GM12878 (cell line): ENCODE measurements around the gene PRKCB.

Experiments
- EGR1 ChIP-seq, 2 experiments: IDR thresholded peaks; 1 replicate in 1 of 2; 2 replicates in 1 of 2; pipeline ENCODE4 v1.6.1; 2011 to 2012; ENCODE audit warnings: low read depth in 2 of 2, low read length in 2 of 2, borderline replicate concordance in 1 of 2, mild to moderate bottlenecking in 1 of 2, moderate library complexity in 1 of 2
- EZH2 ChIP-seq: IDR thresholded peaks from 2 replicates; pipeline ENCODE4 v1.6.1; 2012; ENCODE audit warnings: low read depth, mild to moderate bottlenecking, control low read depth, inconsistent platforms, low read length, borderline replicate concordance; ENCODE audit not compliant: control insufficient read depth
- FOXK2 ChIP-seq: fragments of 450-650 bp; IDR thresholded peaks from 2 replicates; pipeline ENCODE4 v1.6.1; 2017; ENCODE audit warnings: mild to moderate bottlenecking, moderate library complexity
- HDAC6 ChIP-seq: fragments of 200-600 bp; sonication (generic); IDR thresholded peaks from one replicate; pipeline ENCODE4 v1.8.0; 2017; ENCODE audit warnings: antibody characterized with exemption; ENCODE audit not compliant: unreplicated experiment
- TCF12 ChIP-seq: IDR thresholded peaks from 2 replicates; pipeline ENCODE4 v1.6.1; 2011; ENCODE audit warnings: low read depth, mild to moderate bottlenecking, low read length
- ZNF274 ChIP-seq: IDR thresholded peaks from one replicate; pipeline ENCODE4 v1.8.0; 2011; ENCODE audit not compliant: insufficient read length, insufficient read depth
- TF ChIP-seq, protein P1 (sequence below): IDR thresholded peaks from 2 replicates; pipeline ENCODE4 v1.6.1; 2012; ENCODE audit warnings: low read length, inconsistent platforms
- TF ChIP-seq, protein P2 (sequence below): fragments of 450-650 bp; IDR thresholded peaks from 2 replicates; pipeline ENCODE4 v1.6.1; 2016; ENCODE audit warnings: mild to moderate bottlenecking
- TF ChIP-seq, protein P3 (sequence below): IDR thresholded peaks from 2 replicates; pipeline ENCODE4 v1.6.1; 2012; ENCODE audit warnings: low read depth, low read length, improper control_type of control experiment
- TF ChIP-seq, protein P4 (sequence below), 3 experiments: IDR thresholded peaks in 2 of 3; conservative IDR thresholded peaks in 1 of 3; 2 replicates each; pipeline ENCODE4 v1.5.1; 2011; ENCODE audit warnings: low read depth in 3 of 3, low read length in 3 of 3, mild to moderate bottlenecking in 3 of 3, control low read depth in 2 of 3, moderate library complexity in 2 of 3, inconsistent platforms in 1 of 3, mixed read lengths in 1 of 3; ENCODE audit not compliant: control insufficient read depth in 2 of 3, insufficient read depth in 1 of 3; ENCODE audit errors: extremely low read depth in 1 of 3
- TF ChIP-seq, protein P5 (sequence below): fragments of 450-650 bp; formaldehyde crosslinking; IDR thresholded peaks from 2 replicates; pipeline ENCODE4 v1.4.0; 2020; ENCODE audit warnings: mild to moderate bottlenecking, moderate library complexity
- TF ChIP-seq, protein P6 (sequence below): IDR thresholded peaks from 2 replicates; pipeline ENCODE4 v1.6.1; 2012; ENCODE audit warnings: mild to moderate bottlenecking, low read depth, low read length

DNA sequence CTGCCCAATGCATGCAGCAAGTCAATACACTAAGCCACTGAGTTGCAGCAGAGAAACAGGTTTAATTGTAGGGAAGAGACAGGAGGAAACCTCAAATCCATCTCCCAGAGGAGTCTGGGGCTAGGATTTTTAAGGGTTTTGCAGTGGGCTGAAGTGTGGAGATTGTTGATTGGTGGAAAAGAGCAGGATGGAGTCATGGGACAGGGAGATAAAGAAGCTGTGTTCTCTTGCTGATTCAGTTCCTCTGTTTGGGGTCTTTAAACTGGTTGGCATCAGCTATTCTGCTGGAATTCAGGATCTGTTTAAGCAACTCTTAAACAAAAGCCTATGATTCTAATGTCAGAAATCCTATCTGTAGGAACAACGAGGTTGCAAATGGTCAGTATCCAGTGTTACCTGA is 239.5 kb downstream of the PRKCB start:
- TF ChIP-seq EGR1 (IDR thresholded peaks at IDR 0.05; ENCODE audit: borderline replicate concordance in 1 of 2, low read depth in 2 of 2, low read length in 2 of 2) (no peak), HDAC6 (no peak), TCF12 (no peak), FOXK2 (no peak), ZNF274 (no peak), EZH2 (no peak)
- TF ChIP-seq, protein P1, sequence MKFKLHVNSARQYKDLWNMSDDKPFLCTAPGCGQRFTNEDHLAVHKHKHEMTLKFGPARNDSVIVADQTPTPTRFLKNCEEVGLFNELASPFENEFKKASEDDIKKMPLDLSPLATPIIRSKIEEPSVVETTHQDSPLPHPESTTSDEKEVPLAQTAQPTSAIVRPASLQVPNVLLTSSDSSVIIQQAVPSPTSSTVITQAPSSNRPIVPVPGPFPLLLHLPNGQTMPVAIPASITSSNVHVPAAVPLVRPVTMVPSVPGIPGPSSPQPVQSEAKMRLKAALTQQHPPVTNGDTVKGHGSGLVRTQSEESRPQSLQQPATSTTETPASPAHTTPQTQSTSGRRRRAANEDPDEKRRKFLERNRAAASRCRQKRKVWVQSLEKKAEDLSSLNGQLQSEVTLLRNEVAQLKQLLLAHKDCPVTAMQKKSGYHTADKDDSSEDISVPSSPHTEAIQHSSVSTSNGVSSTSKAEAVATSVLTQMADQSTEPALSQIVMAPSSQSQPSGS: no peak
- TF ChIP-seq, protein P2, sequence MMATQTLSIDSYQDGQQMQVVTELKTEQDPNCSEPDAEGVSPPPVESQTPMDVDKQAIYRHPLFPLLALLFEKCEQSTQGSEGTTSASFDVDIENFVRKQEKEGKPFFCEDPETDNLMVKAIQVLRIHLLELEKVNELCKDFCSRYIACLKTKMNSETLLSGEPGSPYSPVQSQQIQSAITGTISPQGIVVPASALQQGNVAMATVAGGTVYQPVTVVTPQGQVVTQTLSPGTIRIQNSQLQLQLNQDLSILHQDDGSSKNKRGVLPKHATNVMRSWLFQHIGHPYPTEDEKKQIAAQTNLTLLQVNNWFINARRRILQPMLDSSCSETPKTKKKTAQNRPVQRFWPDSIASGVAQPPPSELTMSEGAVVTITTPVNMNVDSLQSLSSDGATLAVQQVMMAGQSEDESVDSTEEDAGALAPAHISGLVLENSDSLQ: no peak
- TF ChIP-seq, protein P3, sequence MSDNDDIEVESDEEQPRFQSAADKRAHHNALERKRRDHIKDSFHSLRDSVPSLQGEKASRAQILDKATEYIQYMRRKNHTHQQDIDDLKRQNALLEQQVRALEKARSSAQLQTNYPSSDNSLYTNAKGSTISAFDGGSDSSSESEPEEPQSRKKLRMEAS: no peak
- TF ChIP-seq, protein P4, sequence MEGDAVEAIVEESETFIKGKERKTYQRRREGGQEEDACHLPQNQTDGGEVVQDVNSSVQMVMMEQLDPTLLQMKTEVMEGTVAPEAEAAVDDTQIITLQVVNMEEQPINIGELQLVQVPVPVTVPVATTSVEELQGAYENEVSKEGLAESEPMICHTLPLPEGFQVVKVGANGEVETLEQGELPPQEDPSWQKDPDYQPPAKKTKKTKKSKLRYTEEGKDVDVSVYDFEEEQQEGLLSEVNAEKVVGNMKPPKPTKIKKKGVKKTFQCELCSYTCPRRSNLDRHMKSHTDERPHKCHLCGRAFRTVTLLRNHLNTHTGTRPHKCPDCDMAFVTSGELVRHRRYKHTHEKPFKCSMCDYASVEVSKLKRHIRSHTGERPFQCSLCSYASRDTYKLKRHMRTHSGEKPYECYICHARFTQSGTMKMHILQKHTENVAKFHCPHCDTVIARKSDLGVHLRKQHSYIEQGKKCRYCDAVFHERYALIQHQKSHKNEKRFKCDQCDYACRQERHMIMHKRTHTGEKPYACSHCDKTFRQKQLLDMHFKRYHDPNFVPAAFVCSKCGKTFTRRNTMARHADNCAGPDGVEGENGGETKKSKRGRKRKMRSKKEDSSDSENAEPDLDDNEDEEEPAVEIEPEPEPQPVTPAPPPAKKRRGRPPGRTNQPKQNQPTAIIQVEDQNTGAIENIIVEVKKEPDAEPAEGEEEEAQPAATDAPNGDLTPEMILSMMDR (IDR thresholded peaks at IDR 0.05 in 2 of 3, conservative IDR thresholded peaks at IDR 0.05 in 1 of 3; ENCODE audit: control insufficient read depth in 2 of 3, extremely low read depth in 1 of 3, insufficient read depth in 1 of 3, low read depth in 3 of 3, low read length in 3 of 3): no peak
- TF ChIP-seq, protein P5, sequence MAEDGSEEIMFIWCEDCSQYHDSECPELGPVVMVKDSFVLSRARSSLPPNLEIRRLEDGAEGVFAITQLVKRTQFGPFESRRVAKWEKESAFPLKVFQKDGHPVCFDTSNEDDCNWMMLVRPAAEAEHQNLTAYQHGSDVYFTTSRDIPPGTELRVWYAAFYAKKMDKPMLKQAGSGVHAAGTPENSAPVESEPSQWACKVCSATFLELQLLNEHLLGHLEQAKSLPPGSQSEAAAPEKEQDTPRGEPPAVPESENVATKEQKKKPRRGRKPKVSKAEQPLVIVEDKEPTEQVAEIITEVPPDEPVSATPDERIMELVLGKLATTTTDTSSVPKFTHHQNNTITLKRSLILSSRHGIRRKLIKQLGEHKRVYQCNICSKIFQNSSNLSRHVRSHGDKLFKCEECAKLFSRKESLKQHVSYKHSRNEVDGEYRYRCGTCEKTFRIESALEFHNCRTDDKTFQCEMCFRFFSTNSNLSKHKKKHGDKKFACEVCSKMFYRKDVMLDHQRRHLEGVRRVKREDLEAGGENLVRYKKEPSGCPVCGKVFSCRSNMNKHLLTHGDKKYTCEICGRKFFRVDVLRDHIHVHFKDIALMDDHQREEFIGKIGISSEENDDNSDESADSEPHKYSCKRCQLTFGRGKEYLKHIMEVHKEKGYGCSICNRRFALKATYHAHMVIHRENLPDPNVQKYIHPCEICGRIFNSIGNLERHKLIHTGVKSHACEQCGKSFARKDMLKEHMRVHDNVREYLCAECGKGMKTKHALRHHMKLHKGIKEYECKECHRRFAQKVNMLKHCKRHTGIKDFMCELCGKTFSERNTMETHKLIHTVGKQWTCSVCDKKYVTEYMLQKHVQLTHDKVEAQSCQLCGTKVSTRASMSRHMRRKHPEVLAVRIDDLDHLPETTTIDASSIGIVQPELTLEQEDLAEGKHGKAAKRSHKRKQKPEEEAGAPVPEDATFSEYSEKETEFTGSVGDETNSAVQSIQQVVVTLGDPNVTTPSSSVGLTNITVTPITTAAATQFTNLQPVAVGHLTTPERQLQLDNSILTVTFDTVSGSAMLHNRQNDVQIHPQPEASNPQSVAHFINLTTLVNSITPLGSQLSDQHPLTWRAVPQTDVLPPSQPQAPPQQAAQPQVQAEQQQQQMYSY (CRISPR knock-in tag): no peak
- TF ChIP-seq, protein P6, sequence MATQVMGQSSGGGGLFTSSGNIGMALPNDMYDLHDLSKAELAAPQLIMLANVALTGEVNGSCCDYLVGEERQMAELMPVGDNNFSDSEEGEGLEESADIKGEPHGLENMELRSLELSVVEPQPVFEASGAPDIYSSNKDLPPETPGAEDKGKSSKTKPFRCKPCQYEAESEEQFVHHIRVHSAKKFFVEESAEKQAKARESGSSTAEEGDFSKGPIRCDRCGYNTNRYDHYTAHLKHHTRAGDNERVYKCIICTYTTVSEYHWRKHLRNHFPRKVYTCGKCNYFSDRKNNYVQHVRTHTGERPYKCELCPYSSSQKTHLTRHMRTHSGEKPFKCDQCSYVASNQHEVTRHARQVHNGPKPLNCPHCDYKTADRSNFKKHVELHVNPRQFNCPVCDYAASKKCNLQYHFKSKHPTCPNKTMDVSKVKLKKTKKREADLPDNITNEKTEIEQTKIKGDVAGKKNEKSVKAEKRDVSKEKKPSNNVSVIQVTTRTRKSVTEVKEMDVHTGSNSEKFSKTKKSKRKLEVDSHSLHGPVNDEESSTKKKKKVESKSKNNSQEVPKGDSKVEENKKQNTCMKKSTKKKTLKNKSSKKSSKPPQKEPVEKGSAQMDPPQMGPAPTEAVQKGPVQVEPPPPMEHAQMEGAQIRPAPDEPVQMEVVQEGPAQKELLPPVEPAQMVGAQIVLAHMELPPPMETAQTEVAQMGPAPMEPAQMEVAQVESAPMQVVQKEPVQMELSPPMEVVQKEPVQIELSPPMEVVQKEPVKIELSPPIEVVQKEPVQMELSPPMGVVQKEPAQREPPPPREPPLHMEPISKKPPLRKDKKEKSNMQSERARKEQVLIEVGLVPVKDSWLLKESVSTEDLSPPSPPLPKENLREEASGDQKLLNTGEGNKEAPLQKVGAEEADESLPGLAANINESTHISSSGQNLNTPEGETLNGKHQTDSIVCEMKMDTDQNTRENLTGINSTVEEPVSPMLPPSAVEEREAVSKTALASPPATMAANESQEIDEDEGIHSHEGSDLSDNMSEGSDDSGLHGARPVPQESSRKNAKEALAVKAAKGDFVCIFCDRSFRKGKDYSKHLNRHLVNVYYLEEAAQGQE: no peak
